OCI-LY7 (cell line): ENCODE measurements around the gene TRPM3.

Experiments
- CTCF ChIP-seq: fragments of 200-600 bp; sonication (generic); conservative IDR thresholded peaks from 2 replicates; pipeline ENCODE4 v1.5.1; 2014; ENCODE audit warnings: mild to moderate bottlenecking, antibody characterized with exemption, low read length, moderate library complexity, mixed read lengths
- EZH2phosphoT487 ChIP-seq: fragments of 200-600 bp; sonication (generic); IDR thresholded peaks from 2 replicates; pipeline ENCODE4 v1.6.1; 2018; ENCODE audit warnings: low read depth, borderline replicate concordance, mild to moderate bottlenecking, mixed run types, antibody characterized with exemption, low read length, moderate library complexity, mixed read lengths

GRCh38 chr9:71032779-71033178 is 88.6 kb downstream of the TRPM3 start:
- TF ChIP-seq CTCF (no peak), EZH2phosphoT487 (no peak)
